Activated T-cell treated with anti-CD3 and anti-CD28 coated beads for 24 hours (primary cell): ENCODE measurements around the gene SLC13A4.
"Not testable (repeated sequence)": the region's sequence is repeated elsewhere in the genome, so short reads cannot be mapped to it uniquely, and the experiment has no call there.

Source experiments
- DNase-seq: peaks from one replicate; pipeline ENCODE4 v3.0.0-alpha.2; 2020; ENCODE audit warnings: low read depth

Gene SLC13A4

GRCh38 chr7:135692055-135692454 lies 35.9 kb downstream of the SLC13A4 start:
- no peak for DNase-seq

- DNase-seq: no peak
Observed at GRCh38 chr7:135690566-135690965, 37.4 kb downstream of the SLC13A4 start.

DNA sequence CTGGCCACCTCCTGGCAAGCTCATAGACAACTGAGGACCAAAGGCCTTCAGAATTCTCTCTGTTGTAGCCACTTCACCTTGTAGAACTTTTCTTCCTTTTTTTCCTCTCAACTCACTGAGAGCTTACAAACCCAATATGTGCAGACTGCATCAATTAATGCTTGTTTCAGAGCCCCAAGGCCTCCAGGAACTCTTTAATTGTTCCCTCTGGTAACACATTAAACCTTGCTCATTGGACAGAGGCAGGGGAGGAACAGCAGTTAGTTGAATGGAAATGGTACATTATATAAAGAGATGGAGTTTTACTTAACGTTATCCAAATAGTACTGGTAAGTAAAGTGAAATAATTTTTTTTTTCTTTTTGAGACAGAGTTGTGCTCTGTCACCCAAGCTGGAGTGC lies 40.5 kb downstream of the SLC13A4 start:
- DNase-seq: no peak

GRCh38 chr7:135685306-135686084 lies 42.5 kb downstream of the SLC13A4 start:
- DNase-seq: no peak

- DNase-seq: no peak
Observed at GRCh38 chr7:135684699-135685098, 43.3 kb downstream of the SLC13A4 start.

- no peak for DNase-seq
Observed at GRCh38 chr7:135684136-135684535, 43.9 kb downstream of the SLC13A4 start.

- DNase-seq: no peak
Observed at GRCh38 chr7:135683609-135684008, 44.4 kb downstream of the SLC13A4 start.

DNA sequence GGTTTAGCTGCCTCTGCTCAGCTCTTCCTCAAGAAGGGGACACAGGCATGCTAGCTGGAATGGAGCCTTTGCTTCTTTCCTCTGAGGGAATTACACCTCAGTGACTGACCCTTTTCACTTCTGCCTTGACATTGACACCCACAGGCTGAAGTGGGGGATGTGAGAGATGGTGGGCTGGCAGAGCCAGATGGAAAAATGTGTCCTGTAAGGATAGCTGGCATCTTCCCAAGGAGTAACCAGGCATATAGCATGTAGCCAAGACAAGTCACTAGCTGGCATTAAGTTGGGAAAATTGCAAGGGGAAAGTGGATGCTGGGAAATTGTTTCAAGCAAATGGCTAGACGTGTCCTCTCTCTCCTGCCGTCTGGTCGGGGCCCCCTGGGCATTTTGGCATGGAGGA lies 45.8 kb downstream of the SLC13A4 start:
- no peak for DNase-seq

DNA sequence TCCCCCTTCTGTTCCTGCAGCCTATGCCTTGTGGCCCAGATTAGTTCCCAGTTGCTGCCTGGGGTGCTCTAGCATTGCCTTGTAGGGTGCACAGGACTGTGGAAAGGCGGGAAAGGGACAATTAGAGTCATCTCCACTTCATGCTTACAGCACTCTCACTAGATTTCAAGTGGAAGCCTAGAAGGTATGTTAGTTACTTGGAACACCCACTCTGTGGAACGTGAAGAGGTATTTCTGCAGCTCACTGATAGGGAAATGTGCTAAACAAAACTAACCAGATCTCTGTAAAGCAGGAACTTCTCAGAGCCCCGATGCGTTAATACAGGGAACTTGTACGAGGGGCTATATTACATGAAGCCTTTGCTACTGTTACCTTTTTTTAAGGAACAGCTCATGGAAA lies 46.2 kb downstream of the SLC13A4 start:
- DNase-seq: no peak

- no peak for DNase-seq
Observed at GRCh38 chr7:135678612-135679575, 49.1 kb downstream of the SLC13A4 start.

- no peak for DNase-seq
Observed at GRCh38 chr7:135673360-135673706, 54.7 kb downstream of the SLC13A4 start.

- no peak for DNase-seq
Observed at GRCh38 chr7:135672560-135673359, 55.2 kb downstream of the SLC13A4 start.

DNA sequence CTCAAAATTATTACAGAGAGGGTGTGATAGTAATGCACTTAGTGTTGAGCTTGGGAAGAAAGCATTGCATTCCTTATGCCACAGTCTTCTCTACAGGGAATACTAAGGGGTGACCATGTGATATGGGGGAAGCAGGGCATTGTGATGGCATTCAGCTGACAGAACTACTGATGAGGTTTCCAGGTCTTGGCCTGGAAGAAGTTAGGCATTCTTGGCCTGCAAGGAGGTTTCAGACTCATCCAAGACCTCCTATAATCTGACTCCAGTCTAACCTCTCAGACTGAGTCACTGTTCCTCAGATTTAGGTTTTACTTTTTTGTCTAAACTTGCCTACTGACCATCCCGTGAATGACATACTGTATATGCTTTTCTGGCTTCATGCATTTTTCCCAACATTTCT lies 57.8 kb downstream of the SLC13A4 start:
- DNase-seq: no peak

DNA sequence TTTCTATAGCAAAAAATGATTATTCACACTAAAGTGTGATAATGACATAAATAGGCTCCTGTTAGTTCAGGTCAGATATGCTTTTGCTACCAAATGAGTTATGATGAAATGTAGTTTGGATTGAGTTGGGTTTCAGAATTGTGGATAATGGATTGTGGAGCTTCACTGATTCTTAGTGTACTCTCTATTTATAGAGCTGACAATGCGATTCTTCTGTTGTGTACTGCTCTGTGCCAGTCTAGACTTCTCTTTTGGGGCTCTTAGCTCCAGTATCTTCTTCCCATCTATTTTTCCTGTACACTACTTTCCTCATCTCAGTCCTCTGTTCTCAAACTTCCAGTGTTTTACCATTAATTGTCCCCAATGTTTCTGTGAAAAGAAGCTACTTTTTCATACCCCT lies 58.2 kb downstream of the SLC13A4 start:
- DNase-seq: no peak

- DNase-seq: not testable (repeated sequence)
Observed at GRCh38 chr7:135668852-135669395, 59.1 kb downstream of the SLC13A4 start.

- not testable (repeated sequence) for DNase-seq
Observed at GRCh38 chr7:135667626-135668025, 60.4 kb downstream of the SLC13A4 start.

- DNase-seq: no peak
Observed at GRCh38 chr7:135666846-135667245, 61.1 kb downstream of the SLC13A4 start.

- DNase-seq: no peak
Observed at GRCh38 chr7:135666156-135666555, 61.8 kb downstream of the SLC13A4 start.

GRCh38 chr7:135665042-135665441 lies 62.9 kb downstream of the SLC13A4 start:
- no peak for DNase-seq

DNA sequence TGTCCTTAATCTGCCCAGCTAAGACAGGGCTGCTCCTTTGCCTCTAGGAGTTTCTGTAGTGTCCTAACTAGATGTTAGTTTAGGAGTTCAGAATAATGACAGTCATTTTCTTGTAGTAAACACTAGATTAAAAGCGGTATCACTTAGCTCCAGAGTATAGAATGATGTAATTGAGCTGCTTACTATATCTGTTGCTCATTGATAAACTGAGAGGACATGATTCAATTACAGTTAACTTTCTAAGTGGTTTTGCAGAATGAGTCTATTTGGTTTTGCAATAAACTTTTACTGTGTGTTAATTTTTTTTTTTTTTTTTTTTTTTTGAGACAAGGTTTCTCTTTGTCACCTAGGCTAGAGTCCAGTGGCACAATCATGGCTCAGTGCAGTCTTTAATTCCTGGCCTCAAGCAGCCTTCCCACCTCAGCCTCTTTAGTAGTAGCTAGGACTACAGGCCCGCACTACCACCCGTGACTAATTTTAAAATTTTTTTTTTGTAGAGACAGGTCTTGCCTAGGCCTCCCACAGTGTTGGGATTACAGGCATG lies 63.9 kb downstream of the SLC13A4 start:
- no peak for DNase-seq

DNA sequence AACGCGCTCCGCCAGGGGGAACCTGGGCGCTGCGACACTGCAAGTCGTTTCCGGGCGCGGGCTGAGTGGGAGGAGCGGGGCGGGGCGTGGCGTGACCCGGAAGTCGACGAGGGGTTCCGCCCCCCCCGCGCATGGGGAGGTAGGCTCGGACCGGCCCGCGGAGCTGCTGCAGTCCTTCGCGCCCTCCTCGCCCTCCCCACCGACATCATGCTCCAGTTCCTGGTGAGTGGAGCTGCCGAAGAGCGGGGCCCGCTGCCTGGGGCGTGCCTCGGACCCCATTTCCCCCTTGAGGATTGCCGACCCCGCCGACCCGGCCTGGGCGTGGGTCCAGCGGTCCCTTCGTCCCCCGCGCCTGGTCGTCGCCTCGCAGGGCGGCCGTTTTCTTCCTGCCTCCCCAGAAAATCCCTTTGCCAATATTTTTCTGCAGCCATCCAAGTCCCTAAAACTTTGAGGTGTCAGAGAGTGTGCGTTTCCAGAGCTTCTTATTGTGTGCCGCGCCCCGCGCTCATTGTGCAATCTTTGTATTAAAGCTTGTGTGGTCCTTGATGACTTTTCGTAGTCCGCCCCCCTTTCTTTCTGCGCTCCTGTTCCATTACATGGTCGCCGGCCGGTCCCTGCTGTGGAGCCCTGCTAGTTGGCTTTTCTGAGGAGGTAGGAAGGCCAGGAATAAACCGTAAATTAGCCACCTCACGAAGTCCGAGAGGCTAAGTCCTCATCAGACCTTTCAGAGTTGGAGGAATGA lies 65.4 kb downstream of the SLC13A4 start, which contains the start of gene STMP1:
STMP1 (plus strand) TSS at position 142 of the 742 bp plus-strand sequence.
- peak; percentile 94 for DNase-seq
